NCI-H82 treated with DMSO at 0.1 percent for 48 hours (cell line): ENCODE data around the gene TBC1D2B.

Source experiments
- DNase-seq: peaks from one replicate; lab custom pipeline; 2025; ENCODE audit not compliant: unreplicated experiment; lab: John Stamatoyannopoulos, UW

The TBC1D2B gene

DNA sequence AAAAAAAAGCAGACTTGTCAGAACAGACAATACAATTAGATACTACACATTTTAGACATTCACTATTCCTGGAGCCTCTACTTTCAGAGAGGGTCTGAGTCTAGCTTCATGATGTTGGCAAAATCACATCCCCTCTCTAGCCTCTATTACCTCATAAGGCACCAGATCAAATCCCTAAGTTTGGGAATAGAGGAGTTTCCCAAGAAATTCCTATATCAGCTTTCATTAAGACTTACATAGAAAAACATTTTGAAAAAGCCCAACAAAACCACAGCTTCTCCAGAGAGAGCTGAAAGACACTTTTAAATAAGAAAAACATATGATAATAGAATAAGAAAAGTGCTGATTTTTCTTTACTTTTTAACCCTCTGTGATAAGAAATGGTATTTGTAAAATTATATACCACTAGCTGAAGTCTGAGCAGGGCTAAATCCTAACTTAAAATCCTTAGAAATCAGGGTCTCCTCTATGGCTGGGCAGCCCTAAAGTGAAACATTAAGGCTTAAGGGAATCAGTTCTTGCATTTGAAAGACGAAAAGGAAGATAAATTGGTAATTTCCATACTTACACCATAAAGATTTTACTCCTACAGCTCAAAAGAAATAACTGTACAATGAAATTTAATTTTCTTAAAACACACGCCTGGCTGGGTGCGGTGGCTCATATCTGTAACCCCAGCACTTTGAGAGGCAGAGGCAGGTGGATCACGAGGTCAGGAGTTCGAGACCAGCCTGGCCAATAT is 4.3 kb downstream of the TBC1D2B start:
- no peak for DNase-seq

DNA sequence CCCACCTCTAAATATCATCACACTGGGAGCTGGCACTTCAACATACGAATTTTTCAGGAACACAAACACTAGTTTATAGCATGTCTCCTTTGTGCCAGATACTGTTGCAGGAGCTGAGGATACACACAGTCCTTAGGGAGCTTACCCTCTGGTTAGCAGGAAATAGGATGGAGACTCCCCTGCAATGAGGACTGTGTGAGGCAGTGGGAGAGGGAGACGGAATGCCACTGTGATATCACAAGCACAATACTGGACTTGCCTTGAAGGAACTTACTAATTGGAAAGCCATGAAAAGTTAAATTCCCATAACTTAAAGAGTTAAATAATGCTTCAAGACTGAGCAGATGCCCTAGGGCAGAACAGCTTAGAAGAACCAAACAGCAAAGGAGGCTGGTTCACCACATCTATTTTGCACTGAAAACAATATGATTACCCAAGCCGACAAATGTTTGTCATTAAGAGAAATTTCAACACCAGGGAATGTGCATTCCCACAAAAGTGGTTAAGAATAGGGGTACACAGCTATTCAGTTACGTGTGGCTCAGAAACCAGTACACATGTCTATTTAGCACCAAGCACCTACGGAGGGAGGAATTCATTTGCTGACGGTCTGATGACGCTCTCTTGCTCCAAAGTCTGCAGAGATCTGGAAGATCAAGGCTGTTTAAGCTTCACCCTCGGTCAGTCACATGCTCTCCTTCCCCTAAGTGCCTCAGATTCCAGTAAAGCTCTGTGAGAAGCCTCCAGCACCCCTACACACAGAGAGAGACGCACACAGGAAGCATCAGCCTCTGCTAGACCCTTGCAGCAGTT is 5.2 kb downstream of the TBC1D2B start:
- no peak for DNase-seq

DNA sequence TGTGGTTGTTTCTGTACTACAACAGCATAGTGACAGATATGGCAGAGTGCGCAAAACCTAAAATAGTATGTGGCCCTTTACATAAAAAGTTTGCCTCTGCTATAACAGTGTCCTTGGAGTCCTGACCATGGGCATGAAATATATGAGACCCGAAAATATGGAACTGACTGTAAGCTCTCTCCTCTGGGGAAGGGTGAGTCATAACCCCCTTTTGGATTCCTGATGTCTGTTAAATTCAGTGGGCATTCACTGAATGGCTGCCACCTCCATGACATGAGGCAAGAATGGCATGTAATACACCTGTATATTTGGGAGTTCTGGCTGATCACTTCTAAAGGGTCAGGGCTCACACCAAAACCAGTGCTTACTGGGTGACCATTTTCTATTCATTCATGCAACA is 6.1 kb downstream of the TBC1D2B start:
- no peak for DNase-seq

DNA sequence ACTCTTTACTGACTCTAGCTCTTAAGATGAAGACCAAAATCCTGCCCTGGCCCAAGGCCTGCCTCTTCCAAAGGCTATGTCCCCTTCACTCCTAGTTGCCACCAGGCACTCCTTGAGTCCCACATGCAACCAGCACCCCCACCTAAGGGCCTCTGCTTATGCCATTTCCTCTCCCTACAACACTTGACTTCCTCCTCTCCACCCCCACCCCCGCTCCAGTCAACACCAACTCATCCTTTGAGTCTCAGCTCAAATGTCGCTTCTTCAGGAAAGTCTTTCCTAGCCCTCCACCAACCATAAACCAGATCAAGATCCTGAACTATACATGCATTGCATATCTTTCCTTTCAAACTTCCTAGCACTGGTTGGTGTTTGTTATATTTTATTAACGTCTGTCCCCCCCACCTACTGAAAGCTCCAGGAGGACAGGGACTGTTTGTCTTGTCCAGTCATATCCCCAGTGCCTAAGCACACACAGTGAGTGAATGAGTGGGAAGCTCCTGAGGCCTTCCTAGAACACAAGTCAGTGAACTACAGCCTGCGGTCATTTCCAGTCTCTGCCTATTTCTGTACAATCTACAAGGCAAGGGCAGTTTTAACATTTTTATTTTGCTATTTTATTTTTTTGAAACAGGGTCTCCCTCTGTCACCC is 7.3 kb downstream of the TBC1D2B start:
- no peak for DNase-seq

DNA sequence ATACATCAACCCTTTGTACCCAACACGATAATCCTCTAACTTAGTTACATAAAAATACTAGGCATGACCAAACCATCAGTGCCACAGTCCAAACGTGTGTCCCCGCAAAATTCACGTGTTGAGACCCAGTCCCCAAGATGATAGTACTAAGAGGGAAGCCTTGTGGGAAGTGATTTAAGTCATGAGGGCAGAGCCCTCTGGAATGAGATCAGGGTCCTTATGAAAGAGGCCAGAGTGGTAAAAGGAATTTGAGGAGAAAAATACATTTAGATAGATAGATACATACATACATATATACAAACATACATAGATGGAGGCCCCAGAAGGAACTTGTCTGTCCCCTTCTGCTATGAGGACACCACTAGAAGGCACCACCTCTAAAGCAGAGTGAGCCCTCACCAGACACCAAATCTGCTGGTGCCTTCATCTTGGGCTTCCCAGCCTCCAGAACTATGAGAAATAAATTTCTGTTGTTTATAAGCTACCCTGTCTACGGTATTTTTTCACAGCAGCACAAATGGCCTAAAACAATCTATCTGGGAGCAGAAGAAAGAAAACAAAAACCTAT is 8.0 kb downstream of the TBC1D2B start:
- DNase-seq: no peak

DNA sequence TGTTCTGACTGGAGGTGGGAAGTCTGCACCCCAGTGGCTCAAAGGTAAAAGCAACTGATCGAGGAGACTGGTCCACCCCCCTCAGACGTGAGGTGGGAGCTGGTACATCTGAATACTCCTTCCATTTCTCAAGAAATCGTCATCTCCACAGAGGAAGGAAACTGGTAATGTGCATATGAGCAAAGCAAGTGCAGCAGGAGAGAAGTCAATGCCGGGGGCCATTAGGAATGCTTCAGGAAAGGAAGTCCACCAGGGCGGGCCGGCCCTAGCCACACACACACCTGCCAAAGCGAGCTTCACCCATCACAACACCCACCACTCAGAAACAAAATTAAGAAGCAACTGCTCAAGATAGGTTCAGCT is 8.5 kb downstream of the TBC1D2B start:
- no peak for DNase-seq

GRCh38 chr15:78067328-78068228 is 9.9 kb downstream of the TBC1D2B start:
- DNase-seq: peak; percentile 58

DNA sequence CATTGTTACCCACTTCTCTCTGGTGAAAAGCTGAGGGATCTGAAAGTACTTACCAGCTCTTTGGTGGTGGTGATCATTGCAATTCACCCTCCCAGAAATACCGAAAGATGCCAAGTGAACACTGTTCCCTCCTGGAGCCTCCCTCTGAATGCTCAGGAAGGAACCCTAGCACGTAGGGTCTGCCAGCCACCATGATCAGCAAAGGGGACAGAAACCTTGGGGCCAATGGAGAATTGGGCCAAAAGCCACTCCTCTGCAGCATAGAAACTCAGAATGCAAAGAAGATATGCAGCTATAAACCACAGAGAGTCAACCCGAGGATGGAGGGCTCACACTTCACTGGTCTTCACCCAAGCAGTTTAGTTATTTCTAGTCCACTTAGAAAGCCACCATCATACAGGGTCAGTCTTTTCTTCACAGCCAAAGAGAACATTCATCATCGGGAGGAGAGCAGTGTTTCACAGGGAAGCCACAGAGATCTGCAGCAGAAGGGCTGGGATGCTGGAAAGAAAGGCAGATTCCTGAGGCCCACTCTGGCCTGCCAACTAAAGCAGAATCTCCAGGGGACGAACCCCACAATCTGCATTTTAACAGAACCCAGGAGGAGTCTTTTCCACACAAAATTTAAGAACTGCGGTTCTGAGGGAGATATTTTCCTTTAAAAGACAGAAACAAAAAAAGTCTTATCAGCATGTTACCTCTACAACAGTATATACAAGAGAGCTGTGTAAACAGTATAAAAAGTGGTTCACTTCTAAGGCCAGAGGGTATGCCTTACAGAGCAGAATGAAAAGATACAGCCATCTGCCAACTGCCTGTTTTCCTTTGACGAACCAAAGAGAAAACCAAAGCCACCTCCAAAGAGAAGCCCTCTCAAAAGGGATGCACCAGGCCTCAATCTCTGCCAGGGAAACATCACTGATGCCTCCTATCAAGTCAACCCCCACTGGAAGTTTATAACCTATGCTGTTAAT is 11.3 kb downstream of the TBC1D2B start:
- DNase-seq: no peak

DNA sequence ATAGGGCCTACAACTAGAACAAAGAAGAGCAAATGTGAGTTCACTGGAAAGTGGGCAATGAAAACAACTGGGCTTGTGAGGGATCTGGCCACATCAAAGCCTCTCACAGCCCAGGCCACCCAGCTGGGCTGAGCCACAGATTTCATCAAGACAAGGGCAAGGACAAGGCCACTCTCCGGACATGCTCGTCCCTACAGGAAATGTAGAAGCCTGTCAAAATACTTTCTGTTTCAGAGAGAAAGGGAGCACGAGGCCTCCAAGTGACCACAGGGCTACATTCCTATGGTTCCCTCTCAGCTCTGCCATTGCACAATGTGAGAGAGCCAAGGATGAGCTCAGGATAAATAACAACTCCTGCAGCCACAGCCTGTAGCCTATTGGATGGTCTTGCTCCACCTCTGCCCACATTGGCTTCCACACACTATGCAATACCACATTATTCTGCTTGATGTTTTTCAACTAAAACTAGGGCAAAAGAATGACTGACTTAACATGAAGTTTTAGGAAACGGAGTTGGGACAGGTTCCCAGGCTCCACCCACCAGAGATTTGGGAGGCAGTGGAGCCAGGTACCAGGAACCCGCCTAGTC is 12.1 kb downstream of the TBC1D2B start:
- no peak for DNase-seq

DNA sequence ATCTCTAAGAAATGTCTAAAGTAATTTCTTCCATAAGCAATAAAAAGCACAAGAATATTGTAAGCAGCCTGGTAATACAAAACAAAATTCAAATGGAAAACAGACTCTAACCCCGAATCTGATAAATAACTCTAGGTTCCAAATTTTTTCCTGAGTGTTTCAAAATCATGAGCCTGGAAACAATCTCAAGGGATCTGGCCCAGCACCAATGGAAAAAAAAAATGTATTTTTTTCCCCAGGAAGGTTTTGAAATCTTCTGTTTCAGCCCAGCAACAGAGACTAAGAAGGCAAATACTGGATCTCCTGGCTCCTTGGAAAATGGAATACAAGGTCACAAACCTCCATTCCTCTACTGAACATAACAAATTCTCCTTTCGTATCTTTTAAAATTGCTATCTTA is 13.0 kb downstream of the TBC1D2B start:
- no peak for DNase-seq

- DNase-seq: no peak
Observed at GRCh38 chr15:78063970-78064385, 13.5 kb downstream of the TBC1D2B start.

DNA sequence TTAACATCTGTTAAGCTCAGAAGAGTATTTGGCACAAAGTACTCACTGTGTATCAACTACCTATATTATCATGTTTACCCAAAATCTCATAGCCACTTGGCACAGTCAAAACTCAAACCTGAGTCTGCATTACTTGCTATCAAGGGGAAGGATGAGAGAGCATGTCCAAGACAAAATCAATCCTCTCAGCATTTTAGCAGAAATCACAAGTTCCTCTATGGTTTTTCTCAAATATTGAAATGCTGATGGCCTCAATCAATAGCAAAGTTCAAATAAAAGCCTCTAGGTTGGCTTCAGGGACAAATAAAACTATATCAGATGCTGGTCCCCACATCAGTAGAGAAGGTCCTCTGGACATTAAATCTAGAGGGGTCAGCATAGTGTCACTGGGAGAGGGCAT is 14.3 kb downstream of the TBC1D2B start:
- DNase-seq: no peak

DNA sequence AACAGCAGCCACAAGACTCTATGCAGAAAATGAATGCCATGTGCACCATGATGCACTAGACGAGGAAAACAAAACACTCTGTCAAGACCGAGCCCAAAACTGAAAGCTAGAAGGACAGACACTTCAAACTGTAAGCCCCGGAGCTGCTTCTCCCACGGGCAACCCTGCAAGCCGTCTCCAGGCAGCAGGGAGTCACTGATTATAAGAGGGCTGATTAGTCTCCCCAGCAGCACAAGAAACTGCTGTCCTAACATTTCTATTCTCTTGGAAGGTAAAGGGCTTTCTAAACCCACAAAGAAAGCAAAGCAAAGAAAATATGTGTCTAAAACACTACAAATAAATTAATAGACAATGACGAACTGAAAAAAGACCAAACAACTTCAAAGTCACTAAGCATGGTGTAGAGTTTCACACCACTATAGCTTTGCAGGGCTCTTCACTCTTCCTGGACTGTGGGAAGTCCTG is 15.5 kb downstream of the TBC1D2B start:
- no peak for DNase-seq

- DNase-seq: no peak
Observed at GRCh38 chr15:78060232-78060631, 17.3 kb downstream of the TBC1D2B start.

GRCh38 chr15:78059110-78059839 is 18.2 kb downstream of the TBC1D2B start:
- peak; percentile 60 for DNase-seq

DNA sequence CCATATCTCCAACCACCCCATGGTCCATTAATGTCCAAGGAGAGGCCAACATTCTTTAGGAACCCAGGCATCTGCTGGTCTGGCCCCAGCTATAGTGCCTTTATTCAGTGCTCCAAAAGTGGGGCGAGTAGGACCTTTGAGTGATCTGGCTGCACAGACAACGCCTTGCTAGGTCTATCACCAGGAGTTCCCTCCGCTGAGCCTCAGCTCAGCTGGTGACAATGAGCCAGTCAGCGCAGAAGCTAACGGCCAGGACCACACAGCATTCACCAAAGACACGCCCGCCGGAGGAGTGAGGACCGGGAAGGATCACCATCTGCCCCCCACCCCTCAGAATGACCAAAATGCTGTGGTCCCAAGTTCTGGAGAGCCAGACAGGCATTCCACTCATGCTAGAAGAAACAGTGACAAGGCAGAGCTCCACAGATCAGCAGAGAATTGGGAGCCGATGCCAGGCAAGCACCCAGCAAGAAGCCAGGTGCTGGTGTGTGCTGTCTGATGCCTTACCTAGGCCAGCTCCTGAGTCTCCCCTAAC is 19.0 kb downstream of the TBC1D2B start:
- DNase-seq: no peak

DNA sequence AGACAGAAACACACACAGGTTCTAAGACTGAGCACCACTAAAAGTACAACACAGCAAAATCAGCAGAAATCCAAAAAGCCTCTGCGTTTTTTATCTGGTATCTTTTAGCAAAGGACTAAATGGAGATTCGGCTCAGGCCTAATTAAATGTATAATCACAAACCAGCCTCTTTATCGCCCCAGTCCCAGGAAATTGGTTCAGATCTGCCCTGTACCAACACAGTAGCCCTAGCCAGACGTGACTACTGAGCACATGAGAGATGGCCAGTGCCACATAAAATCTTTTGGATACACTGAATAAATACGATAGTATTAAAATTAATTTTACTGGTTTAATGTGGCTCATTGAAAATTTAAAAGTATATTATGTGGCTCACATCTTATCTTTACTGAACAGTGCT is 19.7 kb downstream of the TBC1D2B start:
- no peak for DNase-seq

DNA sequence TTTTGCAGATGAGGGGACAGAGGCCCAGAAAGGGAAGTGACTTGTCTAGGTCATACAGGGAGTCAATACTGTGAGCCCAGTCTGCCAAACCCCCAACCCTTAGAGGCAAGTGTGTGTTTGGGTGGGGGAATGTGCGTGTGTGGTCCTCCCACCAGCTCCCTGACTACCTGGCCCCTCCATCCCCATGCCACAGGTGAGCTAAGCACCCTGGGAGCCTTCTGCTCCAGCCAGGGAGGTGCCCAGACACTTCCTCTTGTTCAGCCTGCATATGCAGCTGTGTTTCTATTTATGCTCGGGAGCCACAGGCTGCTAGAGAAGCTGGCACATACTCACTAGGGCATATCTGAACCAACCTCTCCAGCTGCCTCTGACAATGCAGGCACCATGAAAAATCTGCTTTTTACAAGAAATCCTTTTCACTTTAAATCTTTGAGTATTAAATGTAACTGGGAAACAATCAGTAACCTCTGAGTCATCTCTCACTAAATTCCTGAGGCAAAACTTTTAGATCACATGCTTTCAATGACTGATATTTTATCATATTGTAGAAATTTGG is 20.7 kb downstream of the TBC1D2B start:
- DNase-seq: no peak
